Parathyroid adenoma (tissue), 2 donors: ENCODE data around the gene SPN.

Source experiments
- H2AFZ ChIP-seq: fragments of 300-600 bp; sonication (generic); one replicate; pipeline ENCODE4 v1.7.0; 2017; ENCODE audit warnings: antibody characterized with exemption, mild to moderate bottlenecking
- H3K27ac ChIP-seq: fragments of 300-600 bp; sonication (generic); one replicate; pipeline ENCODE4 v1.7.0; 2017
- H3K27me3 ChIP-seq: fragments of 300-600 bp; sonication (generic); one replicate; pipeline ENCODE4 v1.7.0; 2017; ENCODE audit warnings: low read length; ENCODE audit not compliant: control insufficient read depth, insufficient read depth
- H3K36me3 ChIP-seq: fragments of 300-600 bp; sonication (generic); one replicate; pipeline ENCODE4 v1.7.0; 2017; ENCODE audit warnings: low read length; ENCODE audit not compliant: control insufficient read depth, insufficient read depth
- H3K4me1 ChIP-seq: fragments of 300-600 bp; sonication (generic); one replicate; pipeline ENCODE4 v1.7.0; 2017; ENCODE audit warnings: control low read depth
- H3K4me2 ChIP-seq: fragments of 300-600 bp; sonication (generic); one replicate; pipeline ENCODE4 v1.7.0; 2017; ENCODE audit warnings: low read length
- H3K4me3 ChIP-seq: fragments of 300-600 bp; sonication (generic); one replicate; pipeline ENCODE4 v1.7.0; 2017; ENCODE audit warnings: low read depth, low read length
- H3K79me2 ChIP-seq: fragments of 300-600 bp; sonication (generic); one replicate; pipeline ENCODE4 v1.7.0; 2017; ENCODE audit warnings: control low read depth
- H3K9ac ChIP-seq: fragments of 300-600 bp; sonication (generic); one replicate; pipeline ENCODE4 v1.7.0; 2017; ENCODE audit warnings: mild to moderate bottlenecking
- H3K9me3 ChIP-seq: fragments of 300-600 bp; sonication (generic); one replicate; pipeline ENCODE4 v1.7.0; 2017; ENCODE audit warnings: low read length; ENCODE audit not compliant: control insufficient read depth
- TF ChIP-seq, protein P1 (sequence below): fragments of 300-600 bp; sonication (generic); IDR thresholded peaks from one replicate; pipeline ENCODE4 v1.7.0; 2017; ENCODE audit warnings: antibody characterized with exemption, mild to moderate bottlenecking
- donor health status: primary hyperparathyroidism.

SPN gene

GRCh38 chr16:29710227-29711219 lies 47.5 kb downstream of the SPN start:
- no peaks in the 10 kb centered on the region for H3K79me2 ChIP-seq
- H3K9ac ChIP-seq, result no peak overlapping the region
- H3K4me2 ChIP-seq, result no peak overlapping the region
- H3K4me3 ChIP-seq, result no peak overlapping the region
- no peaks in the 10 kb centered on the region for H3K27me3 ChIP-seq
- TF ChIP-seq, protein P1, sequence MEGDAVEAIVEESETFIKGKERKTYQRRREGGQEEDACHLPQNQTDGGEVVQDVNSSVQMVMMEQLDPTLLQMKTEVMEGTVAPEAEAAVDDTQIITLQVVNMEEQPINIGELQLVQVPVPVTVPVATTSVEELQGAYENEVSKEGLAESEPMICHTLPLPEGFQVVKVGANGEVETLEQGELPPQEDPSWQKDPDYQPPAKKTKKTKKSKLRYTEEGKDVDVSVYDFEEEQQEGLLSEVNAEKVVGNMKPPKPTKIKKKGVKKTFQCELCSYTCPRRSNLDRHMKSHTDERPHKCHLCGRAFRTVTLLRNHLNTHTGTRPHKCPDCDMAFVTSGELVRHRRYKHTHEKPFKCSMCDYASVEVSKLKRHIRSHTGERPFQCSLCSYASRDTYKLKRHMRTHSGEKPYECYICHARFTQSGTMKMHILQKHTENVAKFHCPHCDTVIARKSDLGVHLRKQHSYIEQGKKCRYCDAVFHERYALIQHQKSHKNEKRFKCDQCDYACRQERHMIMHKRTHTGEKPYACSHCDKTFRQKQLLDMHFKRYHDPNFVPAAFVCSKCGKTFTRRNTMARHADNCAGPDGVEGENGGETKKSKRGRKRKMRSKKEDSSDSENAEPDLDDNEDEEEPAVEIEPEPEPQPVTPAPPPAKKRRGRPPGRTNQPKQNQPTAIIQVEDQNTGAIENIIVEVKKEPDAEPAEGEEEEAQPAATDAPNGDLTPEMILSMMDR, result peak; percentile 54
- H3K27ac ChIP-seq, result no peak overlapping the region
- H3K36me3 ChIP-seq, result no peaks in the 10 kb centered on the region
- H3K4me1 ChIP-seq, result no peaks in the 10 kb centered on the region
- H3K9me3 ChIP-seq, result no peaks in the 10 kb centered on the region
- peak overlapping the region; percentile 57 for H2AFZ ChIP-seq

- H3K4me1 ChIP-seq, result no peaks in the 10 kb centered on the region
- H3K79me2 ChIP-seq, result no peaks in the 10 kb centered on the region
- no peak overlapping the region for H3K4me2 ChIP-seq
- H3K4me3 ChIP-seq, result no peak overlapping the region
- peak overlapping the region; percentile 43 for H2AFZ ChIP-seq
- no peaks in the 10 kb centered on the region for H3K9me3 ChIP-seq
- H3K9ac ChIP-seq, result no peak overlapping the region
- no peak overlapping the region for H3K27ac ChIP-seq
- H3K36me3 ChIP-seq, result no peaks in the 10 kb centered on the region
- TF ChIP-seq, protein P1, result no peak
- no peaks in the 10 kb centered on the region for H3K27me3 ChIP-seq
Observed at GRCh38 chr16:29712809-29713208, 49.8 kb downstream of the SPN start.

- Histone ChIP-seq H3K27ac (no peak overlapping the region), H3K9ac (no peak overlapping the region), H3K79me2 (no peaks in the 10 kb centered on the region), H3K36me3 (no peaks in the 10 kb centered on the region), H3K4me3 (no peak overlapping the region), H3K9me3 (no peaks in the 10 kb centered on the region), H3K4me1 (no peaks in the 10 kb centered on the region), H2AFZ (peak overlapping the region; percentile 38), H3K27me3 (no peaks in the 10 kb centered on the region), H3K4me2 (no peak overlapping the region)
- TF ChIP-seq, protein P1, result no peak
Observed at GRCh38 chr16:29714396-29714795, 51.3 kb downstream of the SPN start.

GRCh38 chr16:29714972-29715371 lies 51.9 kb downstream of the SPN start:
- Histone ChIP-seq H3K27me3 (no peaks in the 10 kb centered on the region), H3K4me1 (no peaks in the 10 kb centered on the region), H3K79me2 (no peaks in the 10 kb centered on the region), H3K9ac (no peak overlapping the region), H2AFZ (peak overlapping the region; percentile 38), H3K36me3 (no peaks in the 10 kb centered on the region), H3K27ac (no peak overlapping the region), H3K4me3 (no peak overlapping the region), H3K4me2 (no peak overlapping the region), H3K9me3 (no peaks in the 10 kb centered on the region)
- TF ChIP-seq, protein P1, result no peak
